ENCODE data around the gene IL6ST.

Gene IL6ST

GRCh38 chr5:56012281-56012963, 17.7 kb upstream of the IL6ST start:
- no peak overlapping the region for H3K4me3 ChIP-seq (ENCODE audit: low read depth, low read length)
- TF ChIP-seq CTCF (IDR thresholded peaks at IDR 0.05; ENCODE audit: borderline replicate concordance, insufficient read depth, low read depth, low read length), result no peak

- TF ChIP-seq CTCF (IDR thresholded peaks at IDR 0.05; ENCODE audit: borderline replicate concordance, insufficient read depth, low read depth, low read length), result no peak
- H3K4me3 ChIP-seq (ENCODE audit: low read depth, low read length), result no peak overlapping the region
Measured at GRCh38 chr5:56011835-56012234, 17.1 kb upstream of the IL6ST start.

- no peak overlapping the region for H3K4me3 ChIP-seq (ENCODE audit: low read depth, low read length)
- TF ChIP-seq CTCF (IDR thresholded peaks at IDR 0.05; ENCODE audit: borderline replicate concordance, insufficient read depth, low read depth, low read length), result no peak
Measured at GRCh38 chr5:56010431-56010830, 15.7 kb upstream of the IL6ST start.

- no peak for TF ChIP-seq CTCF (IDR thresholded peaks at IDR 0.05; ENCODE audit: borderline replicate concordance, insufficient read depth, low read depth, low read length)
- no peak overlapping the region for H3K4me3 ChIP-seq (ENCODE audit: low read depth, low read length)
Measured at GRCh38 chr5:56006600-56006999, 11.8 kb upstream of the IL6ST start.

- no peak overlapping the region for H3K4me3 ChIP-seq (ENCODE audit: low read depth, low read length)
- no peak for TF ChIP-seq CTCF (IDR thresholded peaks at IDR 0.05; ENCODE audit: borderline replicate concordance, insufficient read depth, low read depth, low read length)
Measured at GRCh38 chr5:56006094-56006493, 11.3 kb upstream of the IL6ST start.

- no peak for TF ChIP-seq CTCF (IDR thresholded peaks at IDR 0.05; ENCODE audit: borderline replicate concordance, insufficient read depth, low read depth, low read length)
- no peak overlapping the region for H3K4me3 ChIP-seq (ENCODE audit: low read depth, low read length)
Measured at GRCh38 chr5:56004874-56005273, 10.1 kb upstream of the IL6ST start.

GRCh38 chr5:56003679-56004078, 8.9 kb upstream of the IL6ST start:
- no peak for TF ChIP-seq CTCF (IDR thresholded peaks at IDR 0.05; ENCODE audit: borderline replicate concordance, insufficient read depth, low read depth, low read length)

More at GRCh38 chr5:56003679-56004078, 8.9 kb upstream of the IL6ST start:
- H3K4me3 ChIP-seq (ENCODE audit: low read depth, low read length), result no peak overlapping the region

All from GM12875 (cell line).